ENCODE data around the gene MPST.

GRCh38 chr22:37062702-37063381 is 43.3 kb downstream of the MPST start:
- TF ChIP-seq PRDM4 (tag by site-specific recombination; IDR thresholded peaks at IDR 0.05) (no peak), ZNF24 (tag by site-specific recombination; IDR thresholded peaks at IDR 0.05) (no peak), MYNN (tag by site-specific recombination; IDR thresholded peaks at IDR 0.05; ENCODE audit: borderline replicate concordance) (no peak), CTCF (tag by site-specific recombination; IDR thresholded peaks at IDR 0.05) (no peak)
